HK-2 (cell line): ENCODE measurements around the gene MTFMT.
"Not testable (repeated sequence)": the region's sequence is repeated elsewhere in the genome, so short reads cannot be mapped to it uniquely, and the experiment has no call there.

Experiments used
- DNase-seq: peaks from one replicate; pipeline ENCODE4 v3.0.0-alpha.2; 2018; ENCODE audit not compliant: unreplicated experiment

MTFMT gene

GRCh38 chr15:65060641-65061397 is 31.4 kb upstream of the MTFMT start:
- DNase-seq: no peak

- DNase-seq: no peak
Observed at GRCh38 chr15:65059931-65060596, 30.6 kb upstream of the MTFMT start.

- DNase-seq: no peak
Observed at GRCh38 chr15:65059369-65059750, 29.9 kb upstream of the MTFMT start.

GRCh38 chr15:65058394-65059368 is 29.2 kb upstream of the MTFMT start:
- no peak for DNase-seq

GRCh38 chr15:65057549-65057940 is 28.1 kb upstream of the MTFMT start:
- no peak for DNase-seq

- DNase-seq: peak; percentile 73
Observed at GRCh38 chr15:65056868-65057548, 27.6 kb upstream of the MTFMT start.

GRCh38 chr15:65056106-65056505 is 26.7 kb upstream of the MTFMT start:
- no peak for DNase-seq

GRCh38 chr15:65055201-65055870 is 25.9 kb upstream of the MTFMT start:
- no peak for DNase-seq

- DNase-seq: peak; percentile 72
Observed at GRCh38 chr15:65054333-65055200, 25.1 kb upstream of the MTFMT start.

GRCh38 chr15:65052956-65053355 is 23.5 kb upstream of the MTFMT start:
- no peak for DNase-seq

- DNase-seq: no peak
Observed at GRCh38 chr15:65051266-65051665, 21.8 kb upstream of the MTFMT start.

- DNase-seq: no peak
Observed at GRCh38 chr15:65050270-65050669, 20.8 kb upstream of the MTFMT start.

GRCh38 chr15:65049418-65049840 is 20.0 kb upstream of the MTFMT start:
- no peak for DNase-seq

- no peak for DNase-seq
Observed at GRCh38 chr15:65048241-65048640, 18.8 kb upstream of the MTFMT start.

GRCh38 chr15:65044724-65045481 is 15.5 kb upstream of the MTFMT start, which contains the start of gene SLC51B:
TSS of gene SLC51B (plus strand) at chr15:65045387. CDS start at chr15:65050005, 4,618 bp downstream.
- DNase-seq: no peak

GRCh38 chr15:65044218-65044617 is 14.8 kb upstream of the MTFMT start:
- DNase-seq: not testable (repeated sequence)

GRCh38 chr15:65042776-65043327 is 13.4 kb upstream of the MTFMT start:
- DNase-seq: no peak

GRCh38 chr15:65041787-65042186 is 12.3 kb upstream of the MTFMT start:
- DNase-seq: no peak

GRCh38 chr15:65040461-65040860 is 11.0 kb upstream of the MTFMT start:
- DNase-seq: no peak
